ENCODE results near the gene BBS9. TPM values are rescaled to one million over a fixed set of nuclear protein-coding genes. Genes with fewer than 3 reads are reported as not detected.

BBS9 gene
- total RNA-seq, 1 experiment from 2014 or later, result 5.1 TPM

- Mint-ChIP-seq H3K36me3 (ENCODE audit: insufficient read depth, unreplicated experiment) (no peaks in the 10 kb centered on the region), H3K27ac (ENCODE audit: low read depth, unreplicated experiment) (no peak overlapping the region), H3K27me3 (ENCODE audit: insufficient read depth, unreplicated experiment) (no peaks in the 10 kb centered on the region), H3K4me1 (ENCODE audit: insufficient read depth, unreplicated experiment) (no peaks in the 10 kb centered on the region), H3K4me3 (ENCODE audit: unreplicated experiment) (no peak overlapping the region), H3K9me3 (ENCODE audit: unreplicated experiment) (no peaks in the 10 kb centered on the region)
- intact Hi-C loops (cut with micrococcal nuclease), result no loop called here
- ChIA-PET CTCF (no interaction called here), POLR2A (no interaction called here)
- no peak for TF ChIP-seq CTCF (IDR thresholded peaks at IDR 0.05; ENCODE audit: unreplicated experiment)
- no TSS peak for BruUV-seq (replicated peaks)
- no peak for DNase-seq (ENCODE audit: unreplicated experiment)
Observed at GRCh38 chr7:33504266-33504665, 374.9 kb downstream of the BBS9 start.

DNA sequence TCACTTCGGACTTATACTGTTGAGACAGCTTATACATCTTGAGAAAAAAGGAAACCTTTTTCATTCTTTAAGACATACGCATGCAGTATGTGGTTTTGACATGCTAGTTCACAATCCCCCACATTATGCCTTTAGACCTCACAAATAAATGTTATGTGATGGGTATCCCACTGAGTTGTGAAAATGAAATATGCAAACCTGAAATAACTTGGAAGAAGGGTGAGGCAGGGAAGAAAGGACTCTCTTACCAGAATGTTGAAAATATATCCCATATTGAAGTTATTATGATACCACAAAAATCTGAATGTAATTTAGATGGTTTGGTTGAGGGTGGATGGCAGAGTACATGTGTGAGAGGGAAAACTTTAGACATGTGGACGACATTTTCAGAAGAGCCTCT lies 379.8 kb downstream of the BBS9 start:
- TF ChIP-seq CTCF (IDR thresholded peaks at IDR 0.05; ENCODE audit: unreplicated experiment), result no peak
- BruUV-seq (replicated peaks), result no TSS peak
- Mint-ChIP-seq H3K36me3 (ENCODE audit: insufficient read depth, unreplicated experiment) (no peaks in the 10 kb centered on the region), H3K4me3 (ENCODE audit: unreplicated experiment) (no peak overlapping the region), H3K27ac (ENCODE audit: low read depth, unreplicated experiment) (no peak overlapping the region), H3K4me1 (ENCODE audit: insufficient read depth, unreplicated experiment) (no peaks in the 10 kb centered on the region), H3K27me3 (ENCODE audit: insufficient read depth, unreplicated experiment) (no peaks in the 10 kb centered on the region), H3K9me3 (ENCODE audit: unreplicated experiment) (no peaks in the 10 kb centered on the region)
- DNase-seq (ENCODE audit: unreplicated experiment), result no peak
- intact Hi-C loops (cut with micrococcal nuclease), result no loop called here
- CTCF ChIA-PET, result interaction anchor here (0.9 kb wide), 1 partner anchor 12 kb away, joined by 3 read pairs; no protein-coding TSS in a partner anchor
- POLR2A ChIA-PET, result no interaction called here

GRCh38 chr7:33511778-33512177 lies 382.4 kb downstream of the BBS9 start:
- no peak for DNase-seq (ENCODE audit: unreplicated experiment)
- CTCF ChIA-PET, result no interaction called here
- Mint-ChIP-seq H3K4me1 (ENCODE audit: insufficient read depth, unreplicated experiment) (no peaks in the 10 kb centered on the region), H3K27ac (ENCODE audit: low read depth, unreplicated experiment) (no peak overlapping the region), H3K27me3 (ENCODE audit: insufficient read depth, unreplicated experiment) (no peaks in the 10 kb centered on the region), H3K36me3 (ENCODE audit: insufficient read depth, unreplicated experiment) (no peaks in the 10 kb centered on the region), H3K4me3 (ENCODE audit: unreplicated experiment) (no peak overlapping the region), H3K9me3 (ENCODE audit: unreplicated experiment) (no peaks in the 10 kb centered on the region)
- TF ChIP-seq CTCF (IDR thresholded peaks at IDR 0.05; ENCODE audit: unreplicated experiment), result no peak
- BruUV-seq (replicated peaks), result no TSS peak
- intact Hi-C loops (cut with micrococcal nuclease), result no loop called here
- POLR2A ChIA-PET, result no interaction called here

DNA sequence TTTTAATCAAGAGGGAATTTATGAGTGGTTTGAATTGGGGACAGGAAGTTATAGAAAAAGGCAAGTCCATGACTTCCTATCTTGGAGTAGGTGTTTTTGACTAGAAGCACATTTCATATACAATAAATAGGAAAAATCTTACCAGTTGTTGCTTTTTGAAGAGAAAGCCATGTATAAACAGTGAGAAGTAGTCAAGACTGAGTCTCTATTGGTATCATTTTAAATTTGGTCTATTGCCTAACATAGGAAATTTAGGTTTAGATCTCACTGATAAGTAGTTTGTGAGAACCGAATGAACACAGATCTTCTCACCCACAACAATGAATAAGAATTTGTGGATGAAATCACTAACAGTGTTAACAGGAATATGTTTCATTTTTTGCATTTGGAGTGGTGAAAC lies 387.2 kb downstream of the BBS9 start:
- Mint-ChIP-seq H3K9me3 (ENCODE audit: unreplicated experiment) (no peaks in the 10 kb centered on the region), H3K27ac (ENCODE audit: low read depth, unreplicated experiment) (no peak overlapping the region), H3K4me1 (ENCODE audit: insufficient read depth, unreplicated experiment) (no peaks in the 10 kb centered on the region), H3K27me3 (ENCODE audit: insufficient read depth, unreplicated experiment) (no peaks in the 10 kb centered on the region), H3K36me3 (ENCODE audit: insufficient read depth, unreplicated experiment) (no peaks in the 10 kb centered on the region), H3K4me3 (ENCODE audit: unreplicated experiment) (no peak overlapping the region)
- CTCF ChIA-PET, result interaction anchor here (0.6 kb wide), 1 partner anchor 416 kb away, joined by 3 read pairs; no protein-coding TSS in a partner anchor
- intact Hi-C loops (cut with micrococcal nuclease), result no loop called here
- BruUV-seq (replicated peaks), result no TSS peak
- TF ChIP-seq CTCF (IDR thresholded peaks at IDR 0.05; ENCODE audit: unreplicated experiment), result no peak
- no peak for DNase-seq (ENCODE audit: unreplicated experiment)
- POLR2A ChIA-PET, result no interaction called here

Measured in MCF 10A (cell line).